GM12878 (cell line): Measurements from ENCODE around the gene RNU6-9. TPM values are rescaled to one million over a fixed set of nuclear protein-coding genes. Genes with fewer than 3 reads are reported as not detected.

ENCODE experiments used
- ATAC-seq: fragments of 200-7000 bp; cut with Tn5 transposase; 3 replicates; pipeline ENCODE4 v1.9.1; 2020; ENCODE audit warnings: mild to moderate bottlenecking, moderate library complexity
- BruUV-seq: library from RNA; stranded (reverse); fragments of 400-500 nt; replicated peaks from 2 replicates; lab custom pipeline; 2021; lab: Mats Ljungman, UMichigan
- CTCF ChIA-PET: fragments of 300-600 bp; sonication (Branson Sonifier 250); formaldehyde crosslinking; extraction: SDS; loops from one replicate; lab custom pipeline; 2021; ENCODE audit warnings: inconsistent platforms; lab: Yijun Ruan, JAX
- POLR2A ChIA-PET: fragments of 350-600 bp; formaldehyde crosslinking; extraction: SDS; loops from one replicate; lab custom pipeline; 2021; ENCODE audit warnings: inconsistent platforms; lab: Charles Lee
- RAD21 ChIA-PET: fragments of 300-600 bp; sonication (Branson Sonifier 250); formaldehyde crosslinking; loops from one replicate; lab custom pipeline; 2023; ENCODE audit warnings: antibody characterized with exemption; ENCODE audit not compliant: unreplicated experiment; lab: Charles Lee
- SMC1A ChIA-PET: fragments of 300-600 bp; sonication (Branson Sonifier 250); formaldehyde crosslinking; loops from one replicate; lab custom pipeline; 2023; ENCODE audit not compliant: unreplicated experiment, uncharacterized antibody; lab: Charles Lee
- DNase-seq: peaks from one replicate; pipeline ENCODE4 v3.0.0-alpha.2; 2011; ENCODE audit warnings: low read depth, low spot score
- FAIRE-seq: peaks from 3 replicates; lab custom pipeline; 2011; peaks lifted over from hg19 to GRCh38; lab: Jason Lieb, UNC
- H2AFZ ChIP-seq: 2 replicates; pipeline ENCODE4 v1.6.0; 2011; ENCODE audit warnings: low read depth, low read length, control low read depth; ENCODE audit not compliant: control insufficient read depth
- H3K27ac ChIP-seq: 2 replicates; pipeline ENCODE4 v1.5.1; 2011; ENCODE audit warnings: control low read depth; ENCODE audit not compliant: control insufficient read depth, insufficient read depth
- H3K27me3 ChIP-seq, 2 experiments: replicated peaks in 1 of 2; 2 replicates each; pipeline versions ENCODE4 v1.6.0 to v1.6.1; 2011; ENCODE audit warnings: low read length in 1 of 2; ENCODE audit not compliant: control insufficient read depth in 2 of 2, insufficient read depth in 2 of 2
- H3K36me3 ChIP-seq, 2 experiments: 2 replicates each; pipeline ENCODE4 v1.5.1; 2011; ENCODE audit warnings: low read length in 1 of 2; ENCODE audit not compliant: control insufficient read depth in 2 of 2, insufficient read depth in 2 of 2
- H3K4me1 ChIP-seq: 2 replicates; pipeline ENCODE4 v1.6.1; 2011; ENCODE audit warnings: mild to moderate bottlenecking, low read length, moderate library complexity, mixed read lengths; ENCODE audit not compliant: control insufficient read depth, insufficient read depth
- H3K4me2 ChIP-seq: 2 replicates; pipeline ENCODE4 v1.6.0; 2011; ENCODE audit warnings: control low read depth; ENCODE audit not compliant: control insufficient read depth, insufficient read depth
- H3K4me3 ChIP-seq: fragments of 200-600 bp; sonication (generic); 2 replicates; pipeline ENCODE4 v1.5.1; 2016
- H3K79me2 ChIP-seq: 2 replicates; pipeline ENCODE4 v1.6.0; 2011; ENCODE audit warnings: low read length; ENCODE audit not compliant: control insufficient read depth, insufficient read depth
- H3K9ac ChIP-seq: 2 replicates; pipeline ENCODE4 v1.8.0; 2011; ENCODE audit warnings: low read length, control low read depth, mixed read lengths; ENCODE audit not compliant: control insufficient read depth, insufficient read depth
- H3K9me3 ChIP-seq: replicated peaks from 3 replicates; pipeline ENCODE4 v1.5.1; 2011; ENCODE audit warnings: mild to moderate bottlenecking, low read length; ENCODE audit not compliant: control insufficient read depth, insufficient read depth
- H4K20me1 ChIP-seq: 2 replicates; pipeline ENCODE4 v1.6.0; 2011; ENCODE audit not compliant: control insufficient read depth, insufficient read depth
- BACH1 ChIP-seq: fragments of 450-650 bp; IDR thresholded peaks from 2 replicates; pipeline ENCODE4 v1.6.1; 2017; ENCODE audit warnings: mild to moderate bottlenecking, borderline replicate concordance
- ESRRA ChIP-seq: IDR thresholded peaks from 2 replicates; pipeline ENCODE4 v1.6.1; 2012; ENCODE audit warnings: mild to moderate bottlenecking, low read length, improper control_type of control experiment
- MYC ChIP-seq: IDR thresholded peaks from 2 replicates; pipeline ENCODE4 v1.6.1; 2011; ENCODE audit warnings: mild to moderate bottlenecking, low read length, moderate library complexity, inconsistent platforms; ENCODE audit not compliant: insufficient read depth, insufficient replicate concordance, insufficient read length, severe bottlenecking
- PAX8 ChIP-seq: fragments of 450-650 bp; IDR thresholded peaks from 2 replicates; pipeline ENCODE4 v1.6.1; 2017; ENCODE audit warnings: mild to moderate bottlenecking, moderate library complexity
- RUNX3 ChIP-seq: IDR thresholded peaks from 2 replicates; pipeline ENCODE4 v1.6.1; 2012; ENCODE audit warnings: low read length, inconsistent platforms
- TAF1 ChIP-seq: IDR thresholded peaks from 2 replicates; pipeline ENCODE4 v1.6.1; 2011; ENCODE audit warnings: mild to moderate bottlenecking, low read depth, low read length, borderline replicate concordance
- ZNF217 ChIP-seq: fragments of 450-650 bp; IDR thresholded peaks from 2 replicates; pipeline ENCODE4 v1.6.1; 2017; ENCODE audit warnings: antibody characterized with exemption, mild to moderate bottlenecking
- ZNF24 ChIP-seq: fragments of 450-650 bp; IDR thresholded peaks from 2 replicates; pipeline ENCODE4 v1.6.1; 2017; ENCODE audit warnings: antibody characterized with exemption, mild to moderate bottlenecking
- WGBS: methylation state at CpG from one replicate; pipeline ENCODE4 v1.1.6; 2016; ENCODE audit warnings: low lambda C conversion rate; ENCODE audit not compliant: insufficient replicate concordance, insufficient coverage; ENCODE audit errors: missing lambda C conversion rate; 5-methylcytosine and 5-hydroxymethylcytosine counted together
- in situ Hi-C: fragments of 300-500 bp; cut with MboI; formaldehyde crosslinking; loops from 9 replicates; pipeline ENCODE4 v1.14.3; 2018; ENCODE audit warnings: mixed read lengths
- intact Hi-C: fragments of 100-400 bp; cut with micrococcal nuclease; formaldehyde crosslinking; loops from one replicate; pipeline ENCODE4 v1.14.2; 2022; ENCODE audit not compliant: unreplicated experiment
- polyA plus RNA-seq, 11 experiments: library from polyadenylated mRNA; depleted of rRNA in 4 of 11; unstranded in 6 of 11; stranded (reverse) in 5 of 11; fragments of >200 nt; fragmentation: Nextera tagmentation in 4 of 11; fragmentation: Illumina TruSeq in 1 of 11; extraction: Ambion mirVana in 4 of 11; extraction: Trizol in 1 of 11; gene quantifications; 1 replicate in 1 of 11; 2 replicates in 10 of 11; pipeline versions ENCODE4 v1.2.1 to v1.2.3, GENCODE V29; 2011 to 2016; ENCODE audit warnings: inconsistent platforms in 2 of 11, missing spikeins in 2 of 11, low read depth in 1 of 11
- total RNA-seq, 4 experiments: library from RNA; depleted of rRNA in 3 of 4; stranded (reverse); fragments of >200 nt in 3 of 4; fragmentation: Illumina TruSeq in 1 of 4; extraction: Trizol in 1 of 4; gene quantifications; 2 replicates each; pipeline versions ENCODE4 v1.2.1 to v1.2.3, GENCODE V29; 2013 to 2021
- TF ChIP-seq, protein P1 (sequence below): fragments of 450-650 bp; conservative IDR thresholded peaks from 2 replicates; pipeline ENCODE4 v1.6.1; 2017; ENCODE audit warnings: mild to moderate bottlenecking, moderate library complexity
- TF ChIP-seq, protein P2 (sequence below): IDR thresholded peaks from 2 replicates; pipeline ENCODE4 v1.6.1; 2011; ENCODE audit warnings: mild to moderate bottlenecking, low read depth, low read length, moderate library complexity; ENCODE audit not compliant: insufficient replicate concordance
- TF ChIP-seq, protein P3 (sequence below): fragments of 450-650 bp; formaldehyde crosslinking; IDR thresholded peaks from 2 replicates; pipeline ENCODE4 v1.4.0; 2020; ENCODE audit warnings: mild to moderate bottlenecking, moderate library complexity
- TF ChIP-seq, protein P4 (sequence below): IDR thresholded peaks from 2 replicates; pipeline ENCODE4 v1.6.1; 2011; ENCODE audit warnings: borderline replicate concordance, low read depth, mild to moderate bottlenecking, moderate library complexity, low read length; ENCODE audit not compliant: insufficient read depth, poor library complexity, severe bottlenecking
- TF ChIP-seq, protein P5 (sequence below): fragments of 450-650 bp; IDR thresholded peaks from 2 replicates; pipeline ENCODE4 v1.6.1; 2017; ENCODE audit warnings: low read depth, mild to moderate bottlenecking, moderate library complexity

RNU6-9 gene
- total and polyA plus RNA-seq, 10 of the 15 experiments (the other 5 are each of a cell fraction or from before 2014, with no cell fraction given) = not detected

DNA sequence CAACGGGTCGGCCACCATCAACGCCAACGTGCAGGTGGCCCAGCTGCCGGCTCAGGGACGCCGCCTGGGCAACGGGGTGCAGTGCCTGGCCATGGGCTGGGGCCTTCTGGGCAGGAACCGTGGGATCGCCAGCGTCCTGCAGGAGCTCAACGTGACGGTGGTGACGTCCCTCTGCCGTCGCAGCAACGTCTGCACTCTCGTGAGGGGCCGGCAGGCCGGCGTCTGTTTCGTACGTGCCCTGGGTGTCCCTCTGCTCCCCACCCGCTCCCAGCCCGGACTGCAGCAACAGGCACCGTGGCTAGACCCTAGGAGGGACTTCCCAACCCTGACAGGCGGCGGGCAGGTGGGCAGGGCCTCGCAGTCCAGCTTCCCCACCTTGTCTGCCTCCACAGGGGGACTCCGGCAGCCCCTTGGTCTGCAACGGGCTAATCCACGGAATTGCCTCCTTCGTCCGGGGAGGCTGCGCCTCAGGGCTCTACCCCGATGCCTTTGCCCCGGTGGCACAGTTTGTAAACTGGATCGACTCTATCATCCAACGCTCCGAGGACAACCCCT, 37.6 kb upstream of the RNU6-9 start:
- POLR2A ChIA-PET = no interaction called here
- Histone ChIP-seq H3K9ac (no peak overlapping the region), H3K27ac (no peak overlapping the region), H3K4me3 (no peak overlapping the region), H3K36me3 (no peaks in the 10 kb centered on the region), H4K20me1 (no peaks in the 10 kb centered on the region), H3K4me1 (no peaks in the 10 kb centered on the region), H2AFZ (no peak overlapping the region), H3K79me2 (no peaks in the 10 kb centered on the region), H3K27me3 (no peaks in the 10 kb centered on the region; a peak in 1 of 4 replicates), H3K9me3 (no peaks in the 10 kb centered on the region), H3K4me2 (no peak overlapping the region)
- SMC1A ChIA-PET = interaction anchor here (0.9 to 1.3 kb wide), 4 partner anchors 18 to 129 kb away, joined by 3 to 4 read pairs (median 3); partner anchors contain the start of gene WDR18
- DNase-seq (no peak), ATAC-seq (no peak), FAIRE-seq (no peak)
- BruUV-seq = no TSS peak
- intact Hi-C loops (no loop called here), in situ Hi-C loops (loop anchor here (5.0 kb wide), 2 partner anchors 67 to 132 kb away; no protein-coding TSS in a partner anchor)
- CTCF ChIA-PET = interaction anchor here (0.7 to 2.2 kb wide), 5 partner anchors 8 to 129 kb away, joined by 3 to 8 read pairs (median 3); partner anchors contain the start of gene WDR18
- WGBS = 55% methylated on average over 40 of the region's 40 CpGs
- RAD21 ChIA-PET = interaction anchor here (1.0 kb wide), 1 partner anchor 86 kb away, joined by 3 read pairs; no protein-coding TSS in a partner anchor
- TF ChIP-seq, protein P1, sequence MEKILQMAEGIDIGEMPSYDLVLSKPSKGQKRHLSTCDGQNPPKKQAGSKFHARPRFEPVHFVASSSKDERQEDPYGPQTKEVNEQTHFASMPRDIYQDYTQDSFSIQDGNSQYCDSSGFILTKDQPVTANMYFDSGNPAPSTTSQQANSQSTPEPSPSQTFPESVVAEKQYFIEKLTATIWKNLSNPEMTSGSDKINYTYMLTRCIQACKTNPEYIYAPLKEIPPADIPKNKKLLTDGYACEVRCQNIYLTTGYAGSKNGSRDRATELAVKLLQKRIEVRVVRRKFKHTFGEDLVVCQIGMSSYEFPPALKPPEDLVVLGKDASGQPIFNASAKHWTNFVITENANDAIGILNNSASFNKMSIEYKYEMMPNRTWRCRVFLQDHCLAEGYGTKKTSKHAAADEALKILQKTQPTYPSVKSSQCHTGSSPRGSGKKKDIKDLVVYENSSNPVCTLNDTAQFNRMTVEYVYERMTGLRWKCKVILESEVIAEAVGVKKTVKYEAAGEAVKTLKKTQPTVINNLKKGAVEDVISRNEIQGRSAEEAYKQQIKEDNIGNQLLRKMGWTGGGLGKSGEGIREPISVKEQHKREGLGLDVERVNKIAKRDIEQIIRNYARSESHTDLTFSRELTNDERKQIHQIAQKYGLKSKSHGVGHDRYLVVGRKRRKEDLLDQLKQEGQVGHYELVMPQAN = no peak
- no peak for TF ChIP-seq ZNF217
- no peak for TF ChIP-seq MYC
- TF ChIP-seq ZNF24 = no peak
- TF ChIP-seq, protein P2, sequence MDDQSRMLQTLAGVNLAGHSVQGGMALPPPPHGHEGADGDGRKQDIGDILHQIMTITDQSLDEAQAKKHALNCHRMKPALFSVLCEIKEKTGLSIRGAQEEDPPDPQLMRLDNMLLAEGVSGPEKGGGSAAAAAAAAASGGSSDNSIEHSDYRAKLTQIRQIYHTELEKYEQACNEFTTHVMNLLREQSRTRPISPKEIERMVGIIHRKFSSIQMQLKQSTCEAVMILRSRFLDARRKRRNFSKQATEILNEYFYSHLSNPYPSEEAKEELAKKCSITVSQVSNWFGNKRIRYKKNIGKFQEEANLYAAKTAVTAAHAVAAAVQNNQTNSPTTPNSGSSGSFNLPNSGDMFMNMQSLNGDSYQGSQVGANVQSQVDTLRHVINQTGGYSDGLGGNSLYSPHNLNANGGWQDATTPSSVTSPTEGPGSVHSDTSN = no peak
- TF ChIP-seq BACH1 = no peak
- TF ChIP-seq, protein P3, sequence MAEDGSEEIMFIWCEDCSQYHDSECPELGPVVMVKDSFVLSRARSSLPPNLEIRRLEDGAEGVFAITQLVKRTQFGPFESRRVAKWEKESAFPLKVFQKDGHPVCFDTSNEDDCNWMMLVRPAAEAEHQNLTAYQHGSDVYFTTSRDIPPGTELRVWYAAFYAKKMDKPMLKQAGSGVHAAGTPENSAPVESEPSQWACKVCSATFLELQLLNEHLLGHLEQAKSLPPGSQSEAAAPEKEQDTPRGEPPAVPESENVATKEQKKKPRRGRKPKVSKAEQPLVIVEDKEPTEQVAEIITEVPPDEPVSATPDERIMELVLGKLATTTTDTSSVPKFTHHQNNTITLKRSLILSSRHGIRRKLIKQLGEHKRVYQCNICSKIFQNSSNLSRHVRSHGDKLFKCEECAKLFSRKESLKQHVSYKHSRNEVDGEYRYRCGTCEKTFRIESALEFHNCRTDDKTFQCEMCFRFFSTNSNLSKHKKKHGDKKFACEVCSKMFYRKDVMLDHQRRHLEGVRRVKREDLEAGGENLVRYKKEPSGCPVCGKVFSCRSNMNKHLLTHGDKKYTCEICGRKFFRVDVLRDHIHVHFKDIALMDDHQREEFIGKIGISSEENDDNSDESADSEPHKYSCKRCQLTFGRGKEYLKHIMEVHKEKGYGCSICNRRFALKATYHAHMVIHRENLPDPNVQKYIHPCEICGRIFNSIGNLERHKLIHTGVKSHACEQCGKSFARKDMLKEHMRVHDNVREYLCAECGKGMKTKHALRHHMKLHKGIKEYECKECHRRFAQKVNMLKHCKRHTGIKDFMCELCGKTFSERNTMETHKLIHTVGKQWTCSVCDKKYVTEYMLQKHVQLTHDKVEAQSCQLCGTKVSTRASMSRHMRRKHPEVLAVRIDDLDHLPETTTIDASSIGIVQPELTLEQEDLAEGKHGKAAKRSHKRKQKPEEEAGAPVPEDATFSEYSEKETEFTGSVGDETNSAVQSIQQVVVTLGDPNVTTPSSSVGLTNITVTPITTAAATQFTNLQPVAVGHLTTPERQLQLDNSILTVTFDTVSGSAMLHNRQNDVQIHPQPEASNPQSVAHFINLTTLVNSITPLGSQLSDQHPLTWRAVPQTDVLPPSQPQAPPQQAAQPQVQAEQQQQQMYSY (CRISPR knock-in tag) = no peak
- TF ChIP-seq, protein P4, sequence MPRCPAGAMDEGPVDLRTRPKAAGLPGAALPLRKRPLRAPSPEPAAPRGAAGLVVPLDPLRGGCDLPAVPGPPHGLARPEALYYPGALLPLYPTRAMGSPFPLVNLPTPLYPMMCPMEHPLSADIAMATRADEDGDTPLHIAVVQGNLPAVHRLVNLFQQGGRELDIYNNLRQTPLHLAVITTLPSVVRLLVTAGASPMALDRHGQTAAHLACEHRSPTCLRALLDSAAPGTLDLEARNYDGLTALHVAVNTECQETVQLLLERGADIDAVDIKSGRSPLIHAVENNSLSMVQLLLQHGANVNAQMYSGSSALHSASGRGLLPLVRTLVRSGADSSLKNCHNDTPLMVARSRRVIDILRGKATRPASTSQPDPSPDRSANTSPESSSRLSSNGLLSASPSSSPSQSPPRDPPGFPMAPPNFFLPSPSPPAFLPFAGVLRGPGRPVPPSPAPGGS = no peak
- no peak for TF ChIP-seq RUNX3
- no peak for TF ChIP-seq ESRRA
- TF ChIP-seq, protein P5, sequence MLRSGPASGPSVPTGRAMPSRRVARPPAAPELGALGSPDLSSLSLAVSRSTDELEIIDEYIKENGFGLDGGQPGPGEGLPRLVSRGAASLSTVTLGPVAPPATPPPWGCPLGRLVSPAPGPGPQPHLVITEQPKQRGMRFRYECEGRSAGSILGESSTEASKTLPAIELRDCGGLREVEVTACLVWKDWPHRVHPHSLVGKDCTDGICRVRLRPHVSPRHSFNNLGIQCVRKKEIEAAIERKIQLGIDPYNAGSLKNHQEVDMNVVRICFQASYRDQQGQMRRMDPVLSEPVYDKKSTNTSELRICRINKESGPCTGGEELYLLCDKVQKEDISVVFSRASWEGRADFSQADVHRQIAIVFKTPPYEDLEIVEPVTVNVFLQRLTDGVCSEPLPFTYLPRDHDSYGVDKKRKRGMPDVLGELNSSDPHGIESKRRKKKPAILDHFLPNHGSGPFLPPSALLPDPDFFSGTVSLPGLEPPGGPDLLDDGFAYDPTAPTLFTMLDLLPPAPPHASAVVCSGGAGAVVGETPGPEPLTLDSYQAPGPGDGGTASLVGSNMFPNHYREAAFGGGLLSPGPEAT = no peak
- TF ChIP-seq PAX8 = no peak
- TF ChIP-seq TAF1 = no peak
